SU-DHL-6 (cell line): ENCODE data around the gene TRIB2.

Experiments used
- H2AFZ ChIP-seq: fragments of 200-600 bp; sonication (generic); 2 replicates; pipeline ENCODE4 v1.6.1; 2014; ENCODE audit warnings: low read depth, mild to moderate bottlenecking, moderate library complexity, mixed read lengths, antibody characterized with exemption, low read length; ENCODE audit not compliant: severe bottlenecking
- H3F3A ChIP-seq: fragments of 200-600 bp; shearing (Covaris generic); 2 replicates; pipeline ENCODE4 v1.6.0; 2016; ENCODE audit warnings: antibody characterized with exemption, mild to moderate bottlenecking; ENCODE audit not compliant: insufficient read depth
- H3K27ac ChIP-seq: fragments of 200-600 bp; sonication (generic); 2 replicates; pipeline ENCODE4 v1.5.1; 2016; ENCODE audit warnings: low read depth, mild to moderate bottlenecking, low read length, moderate library complexity, mixed read lengths
- H3K27me3 ChIP-seq: fragments of 200-600 bp; sonication (generic), shearing (Covaris generic); 2 replicates; pipeline ENCODE4 v1.6.0; 2014; ENCODE audit warnings: mild to moderate bottlenecking, low read length
- H3K36me3 ChIP-seq: fragments of 200-600 bp; sonication (generic); 2 replicates; pipeline ENCODE4 v1.6.1; 2014; ENCODE audit warnings: mild to moderate bottlenecking, low read length, mixed read lengths
- H3K4me2 ChIP-seq: fragments of 300-600, 200-600 bp; shearing (Covaris generic), sonication (generic); 2 replicates; pipeline ENCODE4 v1.6.0; 2014; ENCODE audit warnings: low read length, low read depth, mild to moderate bottlenecking; ENCODE audit not compliant: poor library complexity, severe bottlenecking
- H3K4me3 ChIP-seq: fragments of 200-600 bp; sonication (generic); 2 replicates; pipeline ENCODE4 v1.5.1; 2014; ENCODE audit warnings: antibody characterized with exemption, low read length, mild to moderate bottlenecking, mixed read lengths; ENCODE audit not compliant: insufficient read depth, poor library complexity, severe bottlenecking
- H3K79me2 ChIP-seq: fragments of 200-600 bp; sonication (generic); 2 replicates; pipeline ENCODE4 v1.6.1; 2014; ENCODE audit warnings: mild to moderate bottlenecking, low read length, moderate library complexity; ENCODE audit not compliant: insufficient read depth
- H3K9ac ChIP-seq: fragments of 200-600 bp; sonication (generic); 2 replicates; pipeline ENCODE4 v1.7.0; 2014; ENCODE audit warnings: mild to moderate bottlenecking, low read length
- H3K9me2 ChIP-seq: fragments of 200-600 bp; sonication (generic); replicated peaks from 2 replicates; pipeline ENCODE4 v1.6.1; 2014; ENCODE audit warnings: low read length; ENCODE audit not compliant: insufficient read depth
- H3K9me3 ChIP-seq: fragments of 200-600 bp; sonication (generic); 2 replicates; pipeline ENCODE4 v1.6.1; 2014; ENCODE audit warnings: low read length, mixed read lengths; ENCODE audit not compliant: insufficient read depth
- H4K20me1 ChIP-seq: fragments of 200-600 bp; sonication (generic); 2 replicates; pipeline ENCODE4 v1.6.1; 2014; ENCODE audit warnings: low read depth, mild to moderate bottlenecking, antibody characterized with exemption, low read length, moderate library complexity, mixed read lengths
- EZH2phosphoT487 ChIP-seq: fragments of 200-600 bp; sonication (generic), shearing (Covaris generic); conservative IDR thresholded peaks from 2 replicates; pipeline ENCODE4 v1.6.1; 2018; ENCODE audit warnings: mild to moderate bottlenecking, antibody characterized with exemption, low read length, moderate library complexity, mixed read lengths
- TF ChIP-seq, protein P1 (sequence below): fragments of 200-600 bp; sonication (generic); IDR thresholded peaks from one replicate; pipeline ENCODE4 v1.5.1; 2017; ENCODE audit warnings: antibody characterized with exemption, mild to moderate bottlenecking, low read length, moderate library complexity; ENCODE audit not compliant: insufficient read depth, poor library complexity, severe bottlenecking

Gene TRIB2

DNA sequence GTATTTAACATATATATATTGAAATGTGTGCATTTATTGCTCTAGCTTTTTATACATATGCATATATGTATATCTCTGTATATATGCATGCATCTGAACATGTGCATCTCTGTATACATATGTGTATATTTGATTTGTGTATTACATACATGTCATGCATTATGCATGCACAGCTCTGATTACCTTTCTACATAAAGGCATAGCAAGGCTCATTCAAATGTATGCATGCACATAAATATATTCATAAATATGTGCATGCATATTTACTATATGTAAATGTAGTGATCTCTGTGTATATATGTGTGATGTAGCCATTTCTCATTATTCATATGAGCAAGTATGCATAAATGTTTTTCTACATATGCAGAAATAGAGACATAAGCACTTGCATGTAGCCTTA, 64.6 kb downstream of the TRIB2 start:
- Histone ChIP-seq H3K36me3 (no peaks in the 10 kb centered on the region), H3K9me2 (no peaks in the 10 kb centered on the region), H3F3A (no peaks in the 10 kb centered on the region), H2AFZ (no peak overlapping the region), H3K27me3 (no peaks in the 10 kb centered on the region), H3K4me2 (no peak overlapping the region), H4K20me1 (no peaks in the 10 kb centered on the region), H3K79me2 (no peaks in the 10 kb centered on the region), H3K4me3 (no peak overlapping the region), H3K9ac (no peak overlapping the region), H3K9me3 (peaks cover 3% of the 10 kb centered on the region; the same call in 1 of the 2 replicates), H3K27ac (no peak overlapping the region)
- no peak for TF ChIP-seq EZH2phosphoT487
- TF ChIP-seq, protein P1, sequence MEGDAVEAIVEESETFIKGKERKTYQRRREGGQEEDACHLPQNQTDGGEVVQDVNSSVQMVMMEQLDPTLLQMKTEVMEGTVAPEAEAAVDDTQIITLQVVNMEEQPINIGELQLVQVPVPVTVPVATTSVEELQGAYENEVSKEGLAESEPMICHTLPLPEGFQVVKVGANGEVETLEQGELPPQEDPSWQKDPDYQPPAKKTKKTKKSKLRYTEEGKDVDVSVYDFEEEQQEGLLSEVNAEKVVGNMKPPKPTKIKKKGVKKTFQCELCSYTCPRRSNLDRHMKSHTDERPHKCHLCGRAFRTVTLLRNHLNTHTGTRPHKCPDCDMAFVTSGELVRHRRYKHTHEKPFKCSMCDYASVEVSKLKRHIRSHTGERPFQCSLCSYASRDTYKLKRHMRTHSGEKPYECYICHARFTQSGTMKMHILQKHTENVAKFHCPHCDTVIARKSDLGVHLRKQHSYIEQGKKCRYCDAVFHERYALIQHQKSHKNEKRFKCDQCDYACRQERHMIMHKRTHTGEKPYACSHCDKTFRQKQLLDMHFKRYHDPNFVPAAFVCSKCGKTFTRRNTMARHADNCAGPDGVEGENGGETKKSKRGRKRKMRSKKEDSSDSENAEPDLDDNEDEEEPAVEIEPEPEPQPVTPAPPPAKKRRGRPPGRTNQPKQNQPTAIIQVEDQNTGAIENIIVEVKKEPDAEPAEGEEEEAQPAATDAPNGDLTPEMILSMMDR: no peak

DNA sequence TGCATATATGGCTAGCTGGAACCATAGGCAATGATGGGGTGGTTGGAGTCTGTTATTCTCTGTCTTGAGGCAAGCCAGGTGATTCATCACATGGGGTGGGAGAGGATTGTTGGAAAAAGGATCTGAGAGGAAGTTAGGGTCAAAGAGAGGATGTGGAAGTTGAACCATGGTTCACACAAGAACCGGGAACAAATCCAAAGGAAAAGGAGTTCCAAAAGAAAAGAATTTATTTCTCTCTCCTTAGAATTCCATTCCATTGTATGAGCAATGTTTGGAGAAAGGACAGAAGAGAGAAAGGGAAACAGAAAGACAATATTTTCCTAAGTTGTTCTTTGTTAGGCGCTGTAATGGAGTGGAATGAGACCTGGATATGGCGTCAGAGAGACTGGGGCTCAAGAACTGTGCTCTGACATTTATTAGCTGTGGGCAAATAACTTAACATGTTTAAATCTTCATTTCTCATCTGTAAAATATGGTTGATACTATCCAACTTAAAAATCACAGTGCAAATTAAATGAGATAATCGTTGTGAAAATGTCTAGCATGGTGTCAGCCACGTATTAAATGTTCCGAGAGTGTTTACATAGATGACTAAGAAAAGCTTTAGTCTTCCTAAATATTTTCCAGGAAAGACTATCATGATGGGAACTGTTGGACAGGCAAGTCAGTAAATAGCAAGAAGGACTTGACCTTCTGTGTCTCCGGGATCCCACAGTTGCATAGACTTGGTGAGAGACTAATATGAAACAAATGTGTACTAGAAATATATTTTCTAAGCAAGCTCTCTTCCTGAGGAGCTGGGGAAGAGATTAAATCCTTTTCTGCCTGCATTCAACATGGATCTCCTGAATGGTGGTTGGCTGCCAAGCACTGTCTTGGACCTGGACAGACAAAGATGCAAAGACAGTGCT, 71.4 kb downstream of the TRIB2 start:
- H3K4me2 ChIP-seq: no peak overlapping the region
- H3F3A ChIP-seq: no peaks in the 10 kb centered on the region
- no peak overlapping the region for H3K9ac ChIP-seq
- no peaks in the 10 kb centered on the region for H4K20me1 ChIP-seq
- H3K9me3 ChIP-seq: peaks cover 6% of the 10 kb centered on the region; the same call in 1 of the 2 replicates
- no peaks in the 10 kb centered on the region for H3K27me3 ChIP-seq
- H3K27ac ChIP-seq: no peak overlapping the region
- no peaks in the 10 kb centered on the region for H3K79me2 ChIP-seq
- no peak overlapping the region for H3K4me3 ChIP-seq
- no peak for TF ChIP-seq EZH2phosphoT487
- TF ChIP-seq, protein P1: no peak
- H2AFZ ChIP-seq: no peak overlapping the region
- H3K36me3 ChIP-seq: no peaks in the 10 kb centered on the region
- 0 out of 2 replicates have a peak, but pooled peaks cover 6% of the 10 kb centered on the region for H3K9me2 ChIP-seq

DNA sequence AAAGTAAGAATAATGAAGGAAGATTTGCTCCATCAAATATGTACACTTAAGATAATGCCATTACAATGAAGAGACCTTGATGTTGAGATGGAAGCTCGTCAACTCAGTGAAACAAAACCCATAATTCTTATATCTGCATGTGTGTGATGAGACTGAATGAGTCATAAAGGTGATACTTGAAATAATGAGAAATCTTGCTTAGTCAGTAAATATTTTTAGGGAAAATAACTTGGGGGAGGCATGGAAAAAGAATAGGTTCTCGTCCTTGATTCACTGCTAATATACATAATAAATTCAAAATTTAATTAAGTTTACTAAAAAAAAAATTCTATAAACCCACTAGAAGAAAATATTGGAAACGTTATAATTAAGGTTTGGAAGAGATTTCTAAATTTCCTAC, 75.2 kb downstream of the TRIB2 start:
- Histone ChIP-seq H3K9me3 (0 out of 2 replicates have a peak, but pooled peaks cover 4% of the 10 kb centered on the region), H3K27me3 (no peaks in the 10 kb centered on the region), H3K9ac (no peak overlapping the region), H3K27ac (no peak overlapping the region), H3F3A (no peaks in the 10 kb centered on the region), H3K36me3 (no peaks in the 10 kb centered on the region), H3K4me3 (no peak overlapping the region), H3K79me2 (no peaks in the 10 kb centered on the region), H3K4me2 (no peak overlapping the region), H3K9me2 (0 out of 2 replicates have a peak, but pooled peaks cover 6% of the 10 kb centered on the region), H4K20me1 (no peaks in the 10 kb centered on the region), H2AFZ (no peak overlapping the region)
- TF ChIP-seq, protein P1: no peak
- TF ChIP-seq EZH2phosphoT487: no peak
